SK-N-SH treated with all-trans-retinoic acid at 6 μM for 48 hours (cell line): Measurements from ENCODE around the gene NCS1.

ENCODE experiments used
- ESRRG ChIP-seq: fragments of 250-450 bp; sonication (Bioruptor Pico); IDR thresholded peaks from 2 replicates; pipeline ENCODE4 v1.6.1; 2021; ENCODE audit warnings: mild to moderate bottlenecking
- TF ChIP-seq, protein P1 (sequence below): fragments of 250-450 bp; sonication (Bioruptor Pico); IDR thresholded peaks from 2 replicates; pipeline ENCODE4 v1.8.0; 2020; ENCODE audit warnings: mild to moderate bottlenecking, moderate library complexity, borderline replicate concordance

- no peak for TF ChIP-seq ESRRG
- TF ChIP-seq, protein P1, sequence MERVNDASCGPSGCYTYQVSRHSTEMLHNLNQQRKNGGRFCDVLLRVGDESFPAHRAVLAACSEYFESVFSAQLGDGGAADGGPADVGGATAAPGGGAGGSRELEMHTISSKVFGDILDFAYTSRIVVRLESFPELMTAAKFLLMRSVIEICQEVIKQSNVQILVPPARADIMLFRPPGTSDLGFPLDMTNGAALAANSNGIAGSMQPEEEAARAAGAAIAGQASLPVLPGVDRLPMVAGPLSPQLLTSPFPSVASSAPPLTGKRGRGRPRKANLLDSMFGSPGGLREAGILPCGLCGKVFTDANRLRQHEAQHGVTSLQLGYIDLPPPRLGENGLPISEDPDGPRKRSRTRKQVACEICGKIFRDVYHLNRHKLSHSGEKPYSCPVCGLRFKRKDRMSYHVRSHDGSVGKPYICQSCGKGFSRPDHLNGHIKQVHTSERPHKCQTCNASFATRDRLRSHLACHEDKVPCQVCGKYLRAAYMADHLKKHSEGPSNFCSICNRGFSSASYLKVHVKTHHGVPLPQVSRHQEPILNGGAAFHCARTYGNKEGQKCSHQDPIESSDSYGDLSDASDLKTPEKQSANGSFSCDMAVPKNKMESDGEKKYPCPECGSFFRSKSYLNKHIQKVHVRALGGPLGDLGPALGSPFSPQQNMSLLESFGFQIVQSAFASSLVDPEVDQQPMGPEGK (CRISPR knock-in tag) = no peak
Measured at GRCh38 chr9:130222833-130223232, 50.6 kb downstream of the NCS1 start.
